HepG2 (cell line): ENCODE results near the gene NAPB. TPM values are rescaled to one million over a fixed set of nuclear protein-coding genes. Genes with fewer than 3 reads are reported as not detected.

Experiments used
- BRD4 ChIP-seq: sonication (generic); formaldehyde crosslinking; IDR thresholded peaks from 2 replicates; pipeline ENCODE4 v1.4.0; 2020; ENCODE audit warnings: missing genetic modification reagents
- GFI1 ChIP-seq: sonication (generic); formaldehyde crosslinking; IDR thresholded peaks from 2 replicates; pipeline ENCODE4 v1.5.0; 2020; ENCODE audit warnings: missing genetic modification reagents, mild to moderate bottlenecking, borderline replicate concordance
- GMEB2 ChIP-seq: IDR thresholded peaks from 2 replicates; pipeline ENCODE4 v1.6.1; 2016; ENCODE audit warnings: missing biosample characterization, missing genetic modification reagents, low read depth
- KDM1A ChIP-seq: IDR thresholded peaks from 2 replicates; pipeline ENCODE4 v1.6.1; 2016; ENCODE audit warnings: missing compliant biosample characterization
- LBX2 ChIP-seq: sonication (generic); formaldehyde crosslinking; IDR thresholded peaks from 2 replicates; pipeline ENCODE4 v1.5.0; 2020; ENCODE audit warnings: missing genetic modification reagents, mild to moderate bottlenecking, borderline replicate concordance
- NFE2L1 ChIP-seq: sonication (generic); formaldehyde crosslinking; IDR thresholded peaks from 2 replicates; pipeline ENCODE4 v1.4.0; 2020; ENCODE audit warnings: missing genetic modification reagents, mild to moderate bottlenecking, borderline replicate concordance
- NFIC ChIP-seq: IDR thresholded peaks from 2 replicates; pipeline ENCODE4 v1.6.1; 2012; ENCODE audit warnings: mild to moderate bottlenecking, low read length, inconsistent platforms
- PBX2 ChIP-seq: IDR thresholded peaks from 2 replicates; pipeline ENCODE4 v1.6.1; 2016; ENCODE audit warnings: control low read depth
- RAD51 ChIP-seq: fragments of 450-650 bp; IDR thresholded peaks from 2 replicates; pipeline ENCODE4 v1.6.1; 2016; ENCODE audit warnings: borderline replicate concordance
- RCOR2 ChIP-seq: IDR thresholded peaks from 2 replicates; pipeline ENCODE4 v1.6.1; 2016; ENCODE audit warnings: missing biosample characterization, missing genetic modification reagents
- SOX6 ChIP-seq, 2 experiments: fragments of 450-650 bp in 1 of 2; sonication (generic) in 1 of 2; formaldehyde crosslinking in 1 of 2; IDR thresholded peaks; 2 replicates each; pipeline versions ENCODE4 v1.4.0 to v1.6.1; 2017 to 2020; ENCODE audit warnings: antibody characterized with exemption in 1 of 2, mild to moderate bottlenecking in 1 of 2, missing genetic modification reagents in 1 of 2
- XRCC5 ChIP-seq: fragments of 200-400 bp; formaldehyde crosslinking; optimal IDR thresholded peaks from 2 replicates; pipeline ENCODE3; 2017; ENCODE audit warnings: mild to moderate bottlenecking, low read length
- ZNF30 ChIP-seq: sonication (generic); formaldehyde crosslinking; IDR thresholded peaks from 2 replicates; pipeline ENCODE4 v1.5.0; 2020; ENCODE audit warnings: mild to moderate bottlenecking, missing genetic modification reagents
- ZSCAN22 ChIP-seq: sonication (generic); formaldehyde crosslinking; IDR thresholded peaks from 2 replicates; pipeline ENCODE4 v1.4.0; 2020; ENCODE audit warnings: mild to moderate bottlenecking, missing genetic modification reagents
- polyA plus RNA-seq, 8 experiments: library from polyadenylated mRNA; depleted of rRNA in 3 of 8; stranded (reverse) in 7 of 8; unstranded in 1 of 8; fragments of >200 nt; fragmentation: Illumina TruSeq in 4 of 8; extraction: Trizol in 4 of 8; gene quantifications; 2 replicates each; pipeline versions ENCODE4 v1.2.1 to v1.2.3, GENCODE V29; 2011 to 2016; ENCODE audit warnings: low read depth in 4 of 8, missing spikeins in 1 of 8, mixed read lengths in 1 of 8; ENCODE audit not compliant: insufficient read depth in 1 of 8
- total RNA-seq, 5 experiments: library from RNA; depleted of rRNA; stranded (reverse); fragments of >200 nt; fragmentation: Illumina TruSeq; extraction: Trizol; gene quantifications; 2 replicates each; pipeline ENCODE4 v1.2.3, GENCODE V29; 2016; ENCODE audit warnings: low read depth in 1 of 5
- TF ChIP-seq, protein P1 (sequence below): sonication (generic); formaldehyde crosslinking; IDR thresholded peaks from 2 replicates; pipeline ENCODE4 v1.5.1; 2020; ENCODE audit warnings: missing genetic modification reagents, mild to moderate bottlenecking, borderline replicate concordance
- TF ChIP-seq, protein P2 (sequence below), 2 experiments: sonication (generic) in 1 of 2; formaldehyde crosslinking in 1 of 2; IDR thresholded peaks; 2 replicates each; pipeline versions ENCODE4 v1.6.1 to v1.9.0; 2014 to 2022; ENCODE audit warnings: antibody characterized with exemption in 1 of 2, borderline replicate concordance in 1 of 2, inconsistent platforms in 1 of 2, low read depth in 1 of 2, missing genetic modification reagents in 1 of 2

Gene NAPB
- total and polyA plus RNA-seq, 2 of the 13 experiments (the other 11 are each of a cell fraction or from before 2014, with no cell fraction given), result 15.2 to 16.1 TPM

GRCh38 chr20:23386304-23387117 lies 34.8 kb downstream of the NAPB start (continued):
- TF ChIP-seq, protein P1, sequence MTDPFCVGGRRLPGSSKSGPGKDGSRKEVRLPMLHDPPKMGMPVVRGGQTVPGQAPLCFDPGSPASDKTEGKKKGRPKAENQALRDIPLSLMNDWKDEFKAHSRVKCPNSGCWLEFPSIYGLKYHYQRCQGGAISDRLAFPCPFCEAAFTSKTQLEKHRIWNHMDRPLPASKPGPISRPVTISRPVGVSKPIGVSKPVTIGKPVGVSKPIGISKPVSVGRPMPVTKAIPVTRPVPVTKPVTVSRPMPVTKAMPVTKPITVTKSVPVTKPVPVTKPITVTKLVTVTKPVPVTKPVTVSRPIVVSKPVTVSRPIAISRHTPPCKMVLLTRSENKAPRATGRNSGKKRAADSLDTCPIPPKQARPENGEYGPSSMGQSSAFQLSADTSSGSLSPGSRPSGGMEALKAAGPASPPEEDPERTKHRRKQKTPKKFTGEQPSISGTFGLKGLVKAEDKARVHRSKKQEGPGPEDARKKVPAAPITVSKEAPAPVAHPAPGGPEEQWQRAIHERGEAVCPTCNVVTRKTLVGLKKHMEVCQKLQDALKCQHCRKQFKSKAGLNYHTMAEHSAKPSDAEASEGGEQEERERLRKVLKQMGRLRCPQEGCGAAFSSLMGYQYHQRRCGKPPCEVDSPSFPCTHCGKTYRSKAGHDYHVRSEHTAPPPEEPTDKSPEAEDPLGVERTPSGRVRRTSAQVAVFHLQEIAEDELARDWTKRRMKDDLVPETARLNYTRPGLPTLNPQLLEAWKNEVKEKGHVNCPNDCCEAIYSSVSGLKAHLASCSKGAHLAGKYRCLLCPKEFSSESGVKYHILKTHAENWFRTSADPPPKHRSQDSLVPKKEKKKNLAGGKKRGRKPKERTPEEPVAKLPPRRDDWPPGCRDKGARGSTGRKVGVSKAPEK (CRISPR knock-in tag), result no peak
- TF ChIP-seq RCOR2 (no peak), RAD51 (no peak), GFI1 (no peak), KDM1A (CRISPR knock-in tag) (no peak), SOX6 (IDR thresholded peaks at IDR 0.05) (no peak), SOX6 (CRISPR knock-in tag; IDR thresholded peaks at IDR 0.05) (peak; percentile 43; the same call in 1 of the 2 replicates), PBX2 (CRISPR knock-in tag) (no peak), BRD4 (CRISPR knock-in tag) (no peak), NFE2L1 (CRISPR knock-in tag) (no peak), XRCC5 (no peak), ZSCAN22 (CRISPR knock-in tag) (no peak), GMEB2 (CRISPR knock-in tag) (no peak), ZNF30 (CRISPR knock-in tag) (no peak), LBX2 (CRISPR knock-in tag) (no peak), NFIC (peak; percentile 58; the same call in 1 of the 2 replicates)
- TF ChIP-seq, protein P2, sequence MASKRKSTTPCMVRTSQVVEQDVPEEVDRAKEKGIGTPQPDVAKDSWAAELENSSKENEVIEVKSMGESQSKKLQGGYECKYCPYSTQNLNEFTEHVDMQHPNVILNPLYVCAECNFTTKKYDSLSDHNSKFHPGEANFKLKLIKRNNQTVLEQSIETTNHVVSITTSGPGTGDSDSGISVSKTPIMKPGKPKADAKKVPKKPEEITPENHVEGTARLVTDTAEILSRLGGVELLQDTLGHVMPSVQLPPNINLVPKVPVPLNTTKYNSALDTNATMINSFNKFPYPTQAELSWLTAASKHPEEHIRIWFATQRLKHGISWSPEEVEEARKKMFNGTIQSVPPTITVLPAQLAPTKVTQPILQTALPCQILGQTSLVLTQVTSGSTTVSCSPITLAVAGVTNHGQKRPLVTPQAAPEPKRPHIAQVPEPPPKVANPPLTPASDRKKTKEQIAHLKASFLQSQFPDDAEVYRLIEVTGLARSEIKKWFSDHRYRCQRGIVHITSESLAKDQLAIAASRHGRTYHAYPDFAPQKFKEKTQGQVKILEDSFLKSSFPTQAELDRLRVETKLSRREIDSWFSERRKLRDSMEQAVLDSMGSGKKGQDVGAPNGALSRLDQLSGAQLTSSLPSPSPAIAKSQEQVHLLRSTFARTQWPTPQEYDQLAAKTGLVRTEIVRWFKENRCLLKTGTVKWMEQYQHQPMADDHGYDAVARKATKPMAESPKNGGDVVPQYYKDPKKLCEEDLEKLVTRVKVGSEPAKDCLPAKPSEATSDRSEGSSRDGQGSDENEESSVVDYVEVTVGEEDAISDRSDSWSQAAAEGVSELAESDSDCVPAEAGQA (IDR thresholded peaks at IDR 0.05; ENCODE audit: low read depth), result 0 out of 2 replicates have a peak, but pooled peaks have one; percentile 33
- TF ChIP-seq, protein P2 (CRISPR knock-in tag; IDR thresholded peaks at IDR 0.05; ENCODE audit: borderline replicate concordance), result peak; percentile 69; the same call in 1 of the 2 replicates
